ENCODE measurements around the gene IL2RA.
"Not testable (repeated sequence)": the region's sequence is repeated elsewhere in the genome, so short reads cannot be mapped to it uniquely, and the experiment has no call there.

The IL2RA gene

GRCh38 chr10:6082496-6083395 is 20.6 kb upstream of the IL2RA start:
- DNase-seq = no peak

GRCh38 chr10:6080417-6080973 is 18.3 kb upstream of the IL2RA start:
- no peak for DNase-seq

- DNase-seq = no peak
Observed at GRCh38 chr10:6079044-6079443, 16.9 kb upstream of the IL2RA start.

- DNase-seq = no peak
Observed at GRCh38 chr10:6077071-6077675, 15.0 kb upstream of the IL2RA start.

GRCh38 chr10:6074489-6075301 is 12.5 kb upstream of the IL2RA start:
- no peak for DNase-seq

- peak; percentile 73 for DNase-seq
Observed at GRCh38 chr10:6072215-6072934, 10.2 kb upstream of the IL2RA start.

- no peak for DNase-seq
Observed at GRCh38 chr10:6071181-6072175, 9.3 kb upstream of the IL2RA start.

- DNase-seq = peak; percentile 86
Observed at GRCh38 chr10:6070660-6071059, 8.5 kb upstream of the IL2RA start.

GRCh38 chr10:6069081-6069931 is 7.1 kb upstream of the IL2RA start:
- no peak for DNase-seq

GRCh38 chr10:6068422-6068821 is 6.3 kb upstream of the IL2RA start:
- DNase-seq = no peak

- no peak for DNase-seq
Observed at GRCh38 chr10:6068006-6068405, 5.8 kb upstream of the IL2RA start.

- DNase-seq = no peak
Observed at GRCh38 chr10:6067457-6067856, 5.3 kb upstream of the IL2RA start.

- no peak for DNase-seq
Observed at GRCh38 chr10:6065835-6066234, 3.7 kb upstream of the IL2RA start.

- peak; percentile 50 for DNase-seq
Observed at GRCh38 chr10:6065406-6065805, 3.2 kb upstream of the IL2RA start.

GRCh38 chr10:6064726-6065125 is 2.6 kb upstream of the IL2RA start:
- not testable (repeated sequence) for DNase-seq

- no peak for DNase-seq
Observed at GRCh38 chr10:6064119-6064518, 2.0 kb upstream of the IL2RA start.

- peak; percentile 76 for DNase-seq
Observed at GRCh38 chr10:6061056-6061455, 1.1 kb downstream of the IL2RA start.

- peak; percentile 56 for DNase-seq
Observed at GRCh38 chr10:6059506-6059905, 2.7 kb downstream of the IL2RA start.

- peak; percentile 62 for DNase-seq
Observed at GRCh38 chr10:6058682-6059475, 3.3 kb downstream of the IL2RA start.

Measured in activated effector memory CD4-positive, alpha-beta T cell treated with anti-CD3 and anti-CD28 coated beads, Interleukin-2, amount 50 U/mL, for 16 hours (primary cell).